Measurements from ENCODE around the gene CCDC152. TPM values are rescaled to one million over a fixed set of nuclear protein-coding genes. Genes with fewer than 3 reads are reported as not detected.

The CCDC152 gene
- total RNA-seq, 2 donors from 2014 or later: 0.36 to 1.8 TPM

DNA sequence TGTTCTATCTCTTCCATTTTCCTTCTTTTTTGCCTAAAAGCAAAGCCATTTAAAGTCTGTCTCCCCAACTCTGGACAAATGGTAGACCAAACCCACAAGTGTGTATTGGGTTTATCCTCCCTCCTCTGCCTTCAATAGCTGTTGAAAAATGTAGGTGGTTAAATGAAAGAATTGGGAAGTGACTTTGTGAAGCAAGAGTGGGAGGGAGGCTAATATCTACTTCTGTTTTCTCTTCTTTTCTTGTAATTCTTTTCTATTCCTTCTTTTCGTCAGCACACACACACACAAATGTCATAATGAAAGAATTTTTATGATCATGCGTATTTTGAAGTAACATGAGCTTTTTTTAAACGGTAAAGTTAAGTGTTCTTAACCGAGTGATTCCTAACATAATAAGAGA lies 3.8 kb downstream of the CCDC152 start:
- H3K27ac ChIP-seq: no peak overlapping the region
- H3K4me3 ChIP-seq: no peak overlapping the region
- intact Hi-C loops (cut with DNase I): loop anchor here (10.0 kb wide), 1 partner anchor 756 kb away; no protein-coding TSS in a partner anchor
- no peaks in the 10 kb centered on the region for H3K9me3 ChIP-seq
- DNase-seq (ENCODE audit: low spot score): no peak
- H3K36me3 ChIP-seq: no peaks in the 10 kb centered on the region
- H3K4me1 ChIP-seq (replicated peaks): no peaks in the 10 kb centered on the region
- H3K27me3 ChIP-seq (replicated peaks; ENCODE audit: insufficient read depth): no peaks in the 10 kb centered on the region
- WGBS: 86% methylated on average over 4 of the region's 4 CpGs
- no peak for TF ChIP-seq POLR2AphosphoS5 (IDR thresholded peaks at IDR 0.05)
- TF ChIP-seq CTCF (IDR thresholded peaks at IDR 0.05): no peak
- no peak for TF ChIP-seq POLR2A (IDR thresholded peaks at IDR 0.05)

DNA sequence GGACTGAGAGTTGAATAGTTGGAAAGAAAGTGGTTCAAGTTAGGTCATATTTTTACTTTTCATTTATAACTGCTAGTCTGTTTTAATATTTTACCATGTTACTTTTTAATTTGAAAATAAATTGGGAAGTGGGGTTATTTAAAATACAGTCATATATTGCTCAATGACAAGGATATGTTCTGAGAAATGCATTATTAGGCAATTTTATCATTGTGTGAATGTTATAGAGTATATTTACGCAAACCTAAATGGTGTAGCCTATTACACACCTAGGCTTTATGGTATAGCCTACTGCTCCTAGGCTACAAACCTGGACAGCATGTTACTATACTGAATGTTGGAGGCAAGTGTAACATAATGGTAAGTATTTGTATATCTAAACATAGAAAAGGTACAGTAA lies 5.2 kb downstream of the CCDC152 start:
- intact Hi-C loops (cut with DNase I): loop anchor here (10.0 kb wide), 1 partner anchor 757 kb away; no protein-coding TSS in a partner anchor
- WGBS: 95% methylated on average over 1 of the region's 1 CpG
- TF ChIP-seq POLR2A (IDR thresholded peaks at IDR 0.05) (no peak), POLR2AphosphoS5 (IDR thresholded peaks at IDR 0.05) (no peak), CTCF (IDR thresholded peaks at IDR 0.05) (no peak)
- no peaks in the 10 kb centered on the region for H3K4me1 ChIP-seq (replicated peaks)
- no peak overlapping the region for H3K27ac ChIP-seq
- H3K27me3 ChIP-seq (replicated peaks; ENCODE audit: insufficient read depth): no peaks in the 10 kb centered on the region
- DNase-seq (ENCODE audit: low spot score): no peak
- H3K9me3 ChIP-seq: no peaks in the 10 kb centered on the region
- no peak overlapping the region for H3K4me3 ChIP-seq
- H3K36me3 ChIP-seq: no peaks in the 10 kb centered on the region

DNA sequence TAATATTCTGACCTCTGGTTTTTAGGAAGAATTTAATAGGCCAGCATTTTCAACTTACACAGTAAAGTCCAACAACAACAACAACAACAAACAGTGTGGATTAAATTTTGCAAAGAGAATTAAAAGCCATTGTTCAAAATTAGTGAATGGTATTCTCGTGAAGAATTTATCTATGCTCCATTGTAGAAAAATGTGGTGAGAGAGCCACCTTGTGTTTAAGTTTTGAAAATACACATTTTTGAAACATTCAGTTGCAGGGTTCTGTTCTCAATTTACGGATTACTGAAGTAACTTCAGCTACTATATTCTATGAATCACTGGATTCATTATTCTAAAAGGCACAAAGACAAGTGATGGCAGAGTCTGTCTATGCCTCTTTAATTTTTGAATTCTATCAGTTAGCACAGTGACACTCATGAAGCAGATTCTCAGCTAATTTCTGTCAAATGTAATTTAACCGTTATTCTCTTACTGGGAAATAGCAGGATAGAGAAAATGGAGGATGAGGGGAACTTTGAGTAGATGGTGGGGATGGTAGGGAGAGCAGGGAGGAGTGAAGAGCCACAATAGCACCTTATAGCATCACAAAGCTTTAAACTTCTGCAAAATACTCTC lies 11.0 kb downstream of the CCDC152 start:
- H3K27ac ChIP-seq: no peak overlapping the region
- intact Hi-C loops (cut with DNase I): loop anchor here (5.0 to 10.0 kb wide), 3 partner anchors 345 to 900 kb away; partner anchors contain the start of gene GHR
- H3K9me3 ChIP-seq: no peaks in the 10 kb centered on the region
- no peak overlapping the region for H3K4me3 ChIP-seq
- no peak for TF ChIP-seq POLR2A (IDR thresholded peaks at IDR 0.05)
- TF ChIP-seq CTCF (IDR thresholded peaks at IDR 0.05): peak; percentile 13 to 69 (median 53)
- TF ChIP-seq POLR2AphosphoS5 (IDR thresholded peaks at IDR 0.05): no peak
- WGBS: 35% methylated on average over 3 of the region's 3 CpGs
- DNase-seq (ENCODE audit: low spot score): no peak
- H3K36me3 ChIP-seq: no peaks in the 10 kb centered on the region
- H3K27me3 ChIP-seq (replicated peaks; ENCODE audit: insufficient read depth): no peaks in the 10 kb centered on the region
- H3K4me1 ChIP-seq (replicated peaks): no peaks in the 10 kb centered on the region

DNA sequence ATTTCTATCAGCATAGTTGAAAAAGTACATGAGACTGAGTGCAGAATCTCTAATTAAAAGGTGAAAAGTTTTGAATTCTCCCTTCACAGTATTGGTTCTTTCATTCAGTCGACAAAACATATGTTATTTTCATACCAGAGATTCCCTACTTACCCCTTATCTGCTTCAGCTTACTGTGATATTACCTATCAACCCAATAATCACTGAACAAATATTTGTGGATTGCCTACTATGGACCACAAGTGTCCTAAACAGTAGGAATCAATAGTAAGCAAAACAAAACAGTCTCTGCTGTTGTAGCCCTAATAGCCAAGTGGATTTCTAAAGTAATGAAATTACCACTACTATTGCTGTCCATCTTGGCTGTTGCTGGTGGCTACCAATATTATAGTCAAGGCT lies 11.5 kb downstream of the CCDC152 start:
- no peaks in the 10 kb centered on the region for H3K36me3 ChIP-seq
- no peak for DNase-seq (ENCODE audit: low spot score)
- no peaks in the 10 kb centered on the region for H3K9me3 ChIP-seq
- H3K4me1 ChIP-seq (replicated peaks): no peaks in the 10 kb centered on the region
- no peak overlapping the region for H3K4me3 ChIP-seq
- H3K27ac ChIP-seq: no peak overlapping the region
- H3K27me3 ChIP-seq (replicated peaks; ENCODE audit: insufficient read depth): no peaks in the 10 kb centered on the region
- intact Hi-C loops (cut with DNase I): loop anchor here (5.0 to 10.0 kb wide), 3 partner anchors 346 to 901 kb away; partner anchors contain the start of gene GHR
- 36% methylated on average over 1 of the region's 1 CpG for WGBS
- no peak for TF ChIP-seq POLR2AphosphoS5 (IDR thresholded peaks at IDR 0.05)
- TF ChIP-seq CTCF (IDR thresholded peaks at IDR 0.05): no peak
- no peak for TF ChIP-seq POLR2A (IDR thresholded peaks at IDR 0.05)

DNA sequence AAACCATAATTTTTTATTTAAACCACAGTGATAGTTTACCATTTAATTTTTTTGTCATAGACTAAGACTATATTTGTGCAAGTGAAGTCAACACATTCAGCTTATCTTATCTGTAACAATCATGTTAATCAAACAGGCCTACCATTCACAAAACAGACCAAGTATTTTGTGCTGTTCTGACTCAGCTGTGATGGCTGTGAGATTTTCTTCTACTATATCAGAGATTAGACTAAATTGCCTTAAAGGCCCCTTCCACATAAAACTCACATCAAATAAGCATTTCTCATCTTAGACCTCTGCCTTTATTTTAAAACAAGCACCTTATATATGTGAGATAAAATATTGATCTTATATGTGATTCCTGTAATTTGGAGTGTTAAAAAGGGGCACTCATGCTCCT lies 13.4 kb downstream of the CCDC152 start:
- Histone ChIP-seq H3K27ac (no peak overlapping the region), H3K4me1 (replicated peaks) (no peaks in the 10 kb centered on the region), H3K27me3 (replicated peaks; ENCODE audit: insufficient read depth) (no peaks in the 10 kb centered on the region), H3K9me3 (no peaks in the 10 kb centered on the region), H3K36me3 (no peaks in the 10 kb centered on the region), H3K4me3 (no peak overlapping the region)
- DNase-seq (ENCODE audit: low spot score): no peak
- intact Hi-C loops (cut with DNase I): no loop called here
- TF ChIP-seq POLR2AphosphoS5 (IDR thresholded peaks at IDR 0.05) (no peak), CTCF (IDR thresholded peaks at IDR 0.05) (no peak), POLR2A (IDR thresholded peaks at IDR 0.05) (no peak)
